Activated naive CD4-positive, alpha-beta T cell treated with anti-CD3 and anti-CD28 coated beads for 36 hours (primary cell): Measurements from ENCODE around the gene STH. TPM values are rescaled to one million over a fixed set of nuclear protein-coding genes. Genes with fewer than 3 reads are reported as not detected.
"Not testable (repeated sequence)": the region's sequence is repeated elsewhere in the genome, so short reads cannot be mapped to it uniquely, and the experiment has no call there.

Source experiments
- CTCF ChIA-PET: fragments of 350-600 bp; sonication (Branson Sonifier 250); formaldehyde crosslinking; loops from one replicate; lab custom pipeline; 2021; ENCODE audit warnings: antibody characterized with exemption; lab: Charles Lee
- DNase-seq: peaks from one replicate; pipeline ENCODE4 v3.0.0-alpha.2; 2020
- H3K27ac Mint-ChIP-seq: one replicate; pipeline ENCODE4 v1.8.0; 2021; ENCODE audit warnings: mild to moderate bottlenecking, mixed read lengths
- H3K27me3 Mint-ChIP-seq: one replicate; pipeline ENCODE4 v1.8.0; 2021; ENCODE audit warnings: low read depth, mixed read lengths
- H3K36me3 Mint-ChIP-seq: one replicate; pipeline ENCODE4 v1.8.0; 2021; ENCODE audit warnings: low read depth, mixed read lengths
- H3K4me1 Mint-ChIP-seq: one replicate; pipeline ENCODE4 v1.8.0; 2021; ENCODE audit warnings: low read depth, mixed read lengths
- H3K4me3 Mint-ChIP-seq: one replicate; pipeline ENCODE4 v1.8.0; 2021; ENCODE audit warnings: mild to moderate bottlenecking, moderate library complexity, mixed read lengths
- H3K9me3 Mint-ChIP-seq: one replicate; pipeline ENCODE4 v1.8.0; 2021; ENCODE audit warnings: mixed read lengths
- intact Hi-C: fragments of 100-400 bp; cut with micrococcal nuclease; formaldehyde crosslinking; loops from one replicate; pipeline ENCODE4 v1.15.1; 2023
- total RNA-seq, 2 experiments: library from RNA; stranded (reverse); gene quantifications; one replicate each; pipeline ENCODE4 v1.2.3, GENCODE V29; 2021

The STH gene
- total RNA-seq, result not detected

GRCh38 chr17:45998987-45999899, at the start of gene STH:
STH (plus strand) TSS chr17:45999250; CDS start chr17:45999280, 30 bp downstream.
- intact Hi-C loops, result no loop called here
- Mint-ChIP-seq H3K27ac (no peak within 1 kb of the TSS), H3K4me3 (no peak within 1 kb of the TSS), H3K36me3 (no peaks in the 10 kb centered on the region), H3K9me3 (no peaks in the 10 kb centered on the region), H3K4me1 (no peaks in the 10 kb centered on the region), H3K27me3 (no peaks in the 10 kb centered on the region)
- no peak for DNase-seq
- CTCF ChIA-PET, result interaction anchor here (0.5 to 2.1 kb wide), 2 partner anchors 214 to 864 kb away, joined by 3 to 6 read pairs; partner anchors contain the start of gene ACBD4

DNA sequence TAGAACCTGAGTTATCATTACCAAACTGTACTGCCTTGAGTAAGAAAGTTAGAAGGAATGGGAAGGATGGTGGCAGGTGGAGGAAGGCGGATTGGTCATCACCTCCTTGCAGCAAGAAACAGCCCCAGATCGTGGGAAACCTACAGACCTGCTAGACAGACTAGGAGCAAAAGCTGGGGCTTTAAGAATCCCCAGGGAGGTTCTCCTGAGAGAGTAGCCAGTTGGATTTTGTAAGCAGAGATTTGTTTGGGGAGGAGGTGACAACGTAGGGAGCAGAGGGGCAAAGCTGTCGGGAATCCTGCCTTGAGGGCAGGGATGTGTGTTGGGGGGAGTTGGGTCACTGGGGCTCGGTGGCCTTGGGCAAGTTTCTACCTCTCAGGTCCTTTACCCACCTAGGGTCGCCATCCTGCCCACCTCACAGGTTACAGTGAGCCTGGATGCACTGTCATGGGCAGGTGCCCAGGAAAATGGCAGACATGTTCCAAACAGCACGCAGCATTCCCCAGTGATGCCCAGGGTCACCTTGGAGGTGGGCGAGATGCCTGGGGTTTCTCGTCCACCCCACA, 49.2 kb upstream of the STH start:
- peaks cover 9% of the 10 kb centered on the region for H3K4me1 Mint-ChIP-seq
- H3K4me3 Mint-ChIP-seq, result no peak overlapping the region
- H3K9me3 Mint-ChIP-seq, result no peaks in the 10 kb centered on the region
- intact Hi-C loops, result loop anchor here (2.0 kb wide), 1 partner anchor 55 kb away; the partner anchor contains the start of gene MAPT
- H3K27me3 Mint-ChIP-seq, result peaks cover 16% of the 10 kb centered on the region
- CTCF ChIA-PET, result interaction anchor here (1.2 to 2.4 kb wide), 10 partner anchors 10 to 288 kb away, joined by 3 to 10 read pairs (median 4); no protein-coding TSS in a partner anchor
- no peak for DNase-seq
- H3K36me3 Mint-ChIP-seq, result no peaks in the 10 kb centered on the region
- no peak overlapping the region for H3K27ac Mint-ChIP-seq

- H3K27me3 Mint-ChIP-seq, result peaks cover 19% of the 10 kb centered on the region
- H3K9me3 Mint-ChIP-seq, result no peaks in the 10 kb centered on the region
- H3K36me3 Mint-ChIP-seq, result no peaks in the 10 kb centered on the region
- H3K4me1 Mint-ChIP-seq, result peaks cover 9% of the 10 kb centered on the region
- H3K27ac Mint-ChIP-seq, result no peak overlapping the region
- intact Hi-C loops, result no loop called here
- CTCF ChIA-PET, result no interaction called here
- DNase-seq, result no peak
- H3K4me3 Mint-ChIP-seq, result no peak overlapping the region
Measured at GRCh38 chr17:45950888-45951287, 48.2 kb upstream of the STH start.

- Mint-ChIP-seq H3K27me3 (peaks cover 19% of the 10 kb centered on the region), H3K36me3 (no peaks in the 10 kb centered on the region), H3K27ac (no peak overlapping the region), H3K4me3 (no peak overlapping the region), H3K4me1 (peaks cover 9% of the 10 kb centered on the region), H3K9me3 (no peaks in the 10 kb centered on the region)
- CTCF ChIA-PET, result no interaction called here
- no peak for DNase-seq
- intact Hi-C loops, result no loop called here
Measured at GRCh38 chr17:45951403-45951802, 47.6 kb upstream of the STH start.

DNA sequence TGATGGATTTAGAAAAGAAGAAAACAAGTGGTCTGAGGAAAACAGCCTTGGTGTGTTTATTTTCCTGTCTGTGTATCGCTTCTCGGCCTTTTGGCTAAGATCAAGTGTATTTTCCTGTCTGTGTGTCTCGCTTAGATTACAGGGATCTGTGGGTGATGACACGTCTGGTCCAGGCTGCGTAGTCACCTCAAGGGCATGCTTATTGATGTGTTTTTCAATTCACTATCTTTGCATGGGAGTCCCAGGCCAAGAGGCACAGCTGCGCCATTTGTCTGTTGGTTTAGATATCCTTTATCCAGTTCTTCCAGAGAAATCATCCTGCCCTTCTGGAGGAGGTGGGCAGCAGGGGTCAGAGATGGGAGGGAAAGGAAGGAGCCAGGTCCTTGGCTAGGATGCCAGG, 47.1 kb upstream of the STH start:
- H3K27me3 Mint-ChIP-seq, result peaks cover 19% of the 10 kb centered on the region
- H3K9me3 Mint-ChIP-seq, result no peaks in the 10 kb centered on the region
- H3K27ac Mint-ChIP-seq, result no peak overlapping the region
- intact Hi-C loops, result no loop called here
- CTCF ChIA-PET, result no interaction called here
- H3K4me3 Mint-ChIP-seq, result no peak overlapping the region
- H3K36me3 Mint-ChIP-seq, result no peaks in the 10 kb centered on the region
- DNase-seq, result no peak
- H3K4me1 Mint-ChIP-seq, result peaks cover 9% of the 10 kb centered on the region

DNA sequence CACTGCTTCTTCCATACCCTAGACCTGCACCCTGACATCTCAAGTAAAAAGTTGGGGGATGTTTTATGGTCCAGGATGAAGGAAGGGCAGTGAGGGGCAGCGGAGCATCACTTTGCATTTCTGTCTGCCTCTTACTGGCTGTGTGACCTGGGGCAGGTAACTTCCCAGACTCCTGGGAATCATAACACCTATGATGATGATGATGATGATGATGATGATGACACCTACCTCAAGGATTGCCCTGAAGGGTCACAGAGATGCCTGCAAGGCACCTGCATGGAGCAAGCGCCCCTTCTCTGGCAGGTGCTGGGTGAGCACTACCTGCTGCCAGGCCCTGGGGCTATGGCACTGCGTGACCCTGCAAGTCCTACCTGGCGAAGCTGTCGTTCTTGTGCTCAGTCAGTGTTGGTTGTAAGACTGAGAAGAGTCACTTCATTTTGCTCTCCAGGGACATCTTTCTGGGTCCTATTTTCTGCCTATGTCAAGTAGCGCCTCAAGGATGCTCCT, 46.2 kb upstream of the STH start:
- CTCF ChIA-PET, result no interaction called here
- intact Hi-C loops, result no loop called here
- H3K27ac Mint-ChIP-seq, result no peak overlapping the region
- H3K4me3 Mint-ChIP-seq, result no peak overlapping the region
- H3K36me3 Mint-ChIP-seq, result no peaks in the 10 kb centered on the region
- DNase-seq, result no peak
- peaks cover 9% of the 10 kb centered on the region for H3K4me1 Mint-ChIP-seq
- H3K9me3 Mint-ChIP-seq, result no peaks in the 10 kb centered on the region
- H3K27me3 Mint-ChIP-seq, result peaks cover 19% of the 10 kb centered on the region

GRCh38 chr17:45953561-45953960, 45.5 kb upstream of the STH start:
- no peak for DNase-seq
- peaks cover 19% of the 10 kb centered on the region for H3K27me3 Mint-ChIP-seq
- intact Hi-C loops, result no loop called here
- no peak overlapping the region for H3K4me3 Mint-ChIP-seq
- CTCF ChIA-PET, result no interaction called here
- H3K9me3 Mint-ChIP-seq, result no peaks in the 10 kb centered on the region
- H3K27ac Mint-ChIP-seq, result no peak overlapping the region
- H3K4me1 Mint-ChIP-seq, result peaks cover 8% of the 10 kb centered on the region
- H3K36me3 Mint-ChIP-seq, result no peaks in the 10 kb centered on the region

DNA sequence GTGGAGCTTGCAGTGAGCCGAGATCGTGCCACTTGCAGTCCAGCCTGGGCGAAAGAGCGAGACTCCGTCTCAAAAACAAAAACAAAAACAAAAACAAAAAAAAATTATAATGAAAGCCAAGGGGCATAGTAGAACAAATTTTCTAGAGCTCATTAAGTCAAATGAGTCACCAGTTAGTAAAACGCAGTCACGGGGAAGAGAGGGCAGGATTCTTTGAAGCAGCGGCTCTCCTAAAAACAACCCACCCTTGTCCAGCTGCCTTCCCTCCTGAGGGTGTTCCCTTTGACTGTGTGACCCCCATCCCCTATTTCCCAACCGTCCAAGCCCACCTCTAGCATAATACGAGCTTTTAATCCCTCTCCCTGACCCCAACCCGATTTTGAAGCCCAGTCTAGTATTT, 44.1 kb upstream of the STH start:
- Mint-ChIP-seq H3K4me3 (no peak overlapping the region), H3K27me3 (peaks cover 11% of the 10 kb centered on the region), H3K36me3 (no peaks in the 10 kb centered on the region), H3K9me3 (no peaks in the 10 kb centered on the region), H3K27ac (no peak overlapping the region), H3K4me1 (no peaks in the 10 kb centered on the region)
- CTCF ChIA-PET, result interaction anchor here (0.6 to 1.0 kb wide), 2 partner anchors 61 to 1179 kb away, joined by 4 to 5 read pairs; no protein-coding TSS in a partner anchor
- intact Hi-C loops, result no loop called here
- DNase-seq, result no peak

DNA sequence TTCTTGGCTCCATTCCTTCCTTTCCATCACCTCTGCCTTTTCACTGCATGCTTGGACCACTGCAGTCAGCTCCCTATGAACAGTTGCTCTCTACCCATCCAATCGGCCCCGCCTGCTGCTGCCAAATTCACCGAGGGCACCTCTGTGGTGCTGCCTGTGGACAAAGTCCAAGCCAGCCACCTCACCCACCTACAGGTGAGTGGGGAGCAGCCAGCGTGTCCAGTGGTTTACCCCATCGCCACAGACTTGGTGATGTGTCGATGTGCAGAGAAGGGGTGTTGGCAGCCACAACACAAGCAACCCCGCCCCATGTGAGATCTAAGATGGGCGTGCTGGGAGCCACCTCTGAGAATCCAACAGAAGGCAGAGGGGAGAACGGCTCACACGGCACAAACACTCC, 43.7 kb upstream of the STH start:
- Mint-ChIP-seq H3K4me1 (no peaks in the 10 kb centered on the region), H3K27ac (no peak overlapping the region), H3K36me3 (no peaks in the 10 kb centered on the region), H3K27me3 (peaks cover 10% of the 10 kb centered on the region), H3K4me3 (no peak overlapping the region), H3K9me3 (no peaks in the 10 kb centered on the region)
- no peak for DNase-seq
- CTCF ChIA-PET, result interaction anchor here (1.0 kb wide), 1 partner anchor 62 kb away, joined by 5 read pairs; no protein-coding TSS in a partner anchor
- intact Hi-C loops, result no loop called here

DNA sequence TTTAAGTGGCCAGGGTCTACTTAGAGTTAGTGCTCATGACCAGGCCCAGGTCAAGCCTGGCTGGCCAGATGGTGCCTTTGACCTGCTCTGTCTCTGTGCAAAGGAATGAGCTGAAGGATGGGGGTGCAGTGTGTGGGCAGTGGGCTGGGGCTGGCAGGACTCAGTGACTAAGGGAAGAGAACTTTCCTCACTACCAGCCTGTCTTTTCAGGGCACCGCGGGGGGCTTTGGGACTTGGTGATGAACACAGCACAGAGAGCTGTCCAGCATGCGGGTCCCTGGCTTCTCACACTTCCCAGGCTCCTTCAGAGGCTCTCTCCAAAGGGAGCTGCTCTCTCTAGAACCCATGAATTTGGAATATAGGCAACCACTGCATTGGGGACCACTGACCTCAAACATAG, 43.0 kb upstream of the STH start:
- no peak overlapping the region for H3K27ac Mint-ChIP-seq
- intact Hi-C loops, result no loop called here
- CTCF ChIA-PET, result no interaction called here
- H3K4me3 Mint-ChIP-seq, result no peak overlapping the region
- peaks cover 4% of the 10 kb centered on the region for H3K27me3 Mint-ChIP-seq
- DNase-seq, result no peak
- H3K9me3 Mint-ChIP-seq, result no peaks in the 10 kb centered on the region
- H3K36me3 Mint-ChIP-seq, result no peaks in the 10 kb centered on the region
- no peaks in the 10 kb centered on the region for H3K4me1 Mint-ChIP-seq

GRCh38 chr17:45956746-45957145, 42.3 kb upstream of the STH start:
- H3K4me3 Mint-ChIP-seq, H3K27ac Mint-ChIP-seq, DNase-seq, intact Hi-C loops, CTCF ChIA-PET, H3K9me3 Mint-ChIP-seq, H3K4me1 Mint-ChIP-seq, H3K36me3 Mint-ChIP-seq, H3K27me3 Mint-ChIP-seq: not testable (repeated sequence)

GRCh38 chr17:45958307-45958706, 40.7 kb upstream of the STH start:
- no peak for DNase-seq
- H3K27me3 Mint-ChIP-seq, result peaks cover 4% of the 10 kb centered on the region
- H3K36me3 Mint-ChIP-seq, result no peaks in the 10 kb centered on the region
- H3K27ac Mint-ChIP-seq, result no peak overlapping the region
- CTCF ChIA-PET, result no interaction called here
- H3K4me3 Mint-ChIP-seq, result no peak overlapping the region
- intact Hi-C loops, result no loop called here
- H3K9me3 Mint-ChIP-seq, result no peaks in the 10 kb centered on the region
- no peaks in the 10 kb centered on the region for H3K4me1 Mint-ChIP-seq
